WTC11 (cell line): ENCODE data around the gene OPN4. TPM values are rescaled to one million over a fixed set of nuclear protein-coding genes. Genes with fewer than 3 reads are reported as not detected.

ENCODE experiments used
- ATAC-seq: fragments of 200-7000 bp; cut with Tn5 transposase; 2 replicates; pipeline ENCODE4 v1.10.0; 2021; ENCODE audit warnings: mild to moderate bottlenecking, moderate library complexity
- CTCF ChIA-PET: fragments of 300-600 bp; sonication (Branson Sonifier 250); formaldehyde crosslinking; loops from one replicate; lab custom pipeline; 2021; ENCODE audit warnings: antibody characterized with exemption; lab: Charles Lee
- POLR2A ChIA-PET: fragments of 350-600 bp; sonication (Branson Sonifier 250); formaldehyde crosslinking; loops from one replicate; lab custom pipeline; 2021; ENCODE audit warnings: antibody characterized with exemption; lab: Charles Lee
- DNase-seq: peaks from one replicate; pipeline ENCODE4 v3.0.0; 2021; ENCODE audit warnings: low spot score
- H3K27ac Mint-ChIP-seq: 2 replicates; pipeline ENCODE4 v1.8.0; 2021; ENCODE audit warnings: mixed read lengths
- H3K27me3 Mint-ChIP-seq: 2 replicates; pipeline ENCODE4 v1.8.0; 2021; ENCODE audit warnings: low read depth, mild to moderate bottlenecking, moderate library complexity, mixed read lengths
- H3K36me3 Mint-ChIP-seq: 2 replicates; pipeline ENCODE4 v1.8.0; 2021; ENCODE audit warnings: mixed read lengths
- H3K4me1 Mint-ChIP-seq: 2 replicates; pipeline ENCODE4 v1.8.0; 2022; ENCODE audit warnings: mixed read lengths
- H3K4me3 Mint-ChIP-seq: 2 replicates; pipeline ENCODE4 v1.8.0; 2021; ENCODE audit warnings: mild to moderate bottlenecking, moderate library complexity, mixed read lengths
- H3K9me3 Mint-ChIP-seq: 2 replicates; pipeline ENCODE4 v1.8.0; 2021; ENCODE audit warnings: mixed read lengths
- CBFB ChIP-seq: sonication (generic); formaldehyde crosslinking; IDR thresholded peaks from 2 replicates; pipeline ENCODE4 v1.8.1; 2022; ENCODE audit warnings: mild to moderate bottlenecking, low read depth, missing genetic modification reagents
- ESRRA ChIP-seq: sonication (generic); formaldehyde crosslinking; IDR thresholded peaks from 2 replicates; pipeline ENCODE4 v1.8.1; 2022; ENCODE audit warnings: mild to moderate bottlenecking, missing genetic modification reagents, borderline replicate concordance
- ETV6 ChIP-seq: sonication (generic); formaldehyde crosslinking; IDR thresholded peaks from 2 replicates; pipeline ENCODE4 v1.8.1; 2022; ENCODE audit warnings: mild to moderate bottlenecking, missing genetic modification reagents
- FOXK1 ChIP-seq: sonication (generic); formaldehyde crosslinking; IDR thresholded peaks from 2 replicates; pipeline ENCODE4 v1.8.0; 2022; ENCODE audit warnings: mild to moderate bottlenecking, moderate library complexity, missing genetic modification reagents
- TEAD1 ChIP-seq: sonication (generic); formaldehyde crosslinking; IDR thresholded peaks from 2 replicates; pipeline ENCODE4 v1.8.0; 2022; ENCODE audit warnings: mild to moderate bottlenecking, missing genetic modification reagents
- ZNF138 ChIP-seq: sonication (generic); formaldehyde crosslinking; conservative IDR thresholded peaks from 2 replicates; pipeline ENCODE4 v1.8.1; 2022; ENCODE audit warnings: mild to moderate bottlenecking, moderate library complexity, missing genetic modification reagents
- total RNA-seq: library from RNA; stranded (reverse); gene quantifications from 3 replicates; pipeline ENCODE4 v1.2.3, GENCODE V29; 2021
- TF ChIP-seq, protein P1 (sequence below): sonication (generic); formaldehyde crosslinking; IDR thresholded peaks from 2 replicates; pipeline ENCODE4 v1.8.1; 2023; ENCODE audit warnings: mild to moderate bottlenecking, missing genetic modification reagents, borderline replicate concordance
- TF ChIP-seq, protein P2 (sequence below): sonication (generic); formaldehyde crosslinking; IDR thresholded peaks from 2 replicates; pipeline ENCODE4 v1.8.1; 2022; ENCODE audit warnings: low read depth, missing genetic modification reagents, borderline replicate concordance
- TF ChIP-seq, protein P3 (sequence below): sonication (generic); formaldehyde crosslinking; IDR thresholded peaks from 2 replicates; pipeline ENCODE4 v1.8.1; 2022; ENCODE audit warnings: mild to moderate bottlenecking, missing genetic modification reagents, moderate library complexity, borderline replicate concordance
- TF ChIP-seq, protein P4 (sequence below): sonication (generic); formaldehyde crosslinking; IDR thresholded peaks from 2 replicates; pipeline ENCODE4 v1.8.0; 2022; ENCODE audit warnings: mild to moderate bottlenecking, missing genetic modification reagents
- TF ChIP-seq, protein P5 (sequence below): sonication (generic); formaldehyde crosslinking; IDR thresholded peaks from 2 replicates; pipeline ENCODE4 v1.8.1; 2023; ENCODE audit warnings: mild to moderate bottlenecking, missing genetic modification reagents, moderate library complexity
- TF ChIP-seq, protein P6 (sequence below): sonication (generic); formaldehyde crosslinking; IDR thresholded peaks from 2 replicates; pipeline ENCODE4 v1.8.0; 2022; ENCODE audit warnings: mild to moderate bottlenecking, missing genetic modification reagents
- TF ChIP-seq, protein P7 (sequence below): fragments of 250-450 bp; sonication (Bioruptor Pico); conservative IDR thresholded peaks from 2 replicates; pipeline ENCODE4 v1.9.0; 2021; ENCODE audit warnings: mild to moderate bottlenecking

OPN4 gene
- total RNA-seq, 1 experiment from 2014 or later: not detected

DNA sequence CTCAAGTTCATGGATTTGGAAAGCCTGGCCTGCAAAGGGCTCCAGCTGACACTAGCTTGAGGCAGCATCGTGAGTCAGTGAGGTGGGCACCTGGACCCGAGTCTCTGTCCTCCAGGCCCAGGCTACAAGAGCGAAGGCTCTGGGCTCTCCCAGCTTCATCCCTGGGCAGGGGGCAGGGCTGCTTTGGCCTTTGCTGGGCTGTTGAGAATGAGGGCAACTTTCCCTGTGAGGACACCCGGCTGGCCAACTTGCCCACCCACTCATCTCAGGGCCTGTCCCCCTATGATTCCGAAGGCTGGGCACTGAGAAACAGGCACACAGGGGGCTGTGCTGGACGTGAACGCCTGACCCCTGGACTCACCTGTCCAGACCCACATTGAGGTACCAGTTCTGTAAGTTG is 38.3 kb downstream of the OPN4 start (continued):
- TF ChIP-seq, protein P1, sequence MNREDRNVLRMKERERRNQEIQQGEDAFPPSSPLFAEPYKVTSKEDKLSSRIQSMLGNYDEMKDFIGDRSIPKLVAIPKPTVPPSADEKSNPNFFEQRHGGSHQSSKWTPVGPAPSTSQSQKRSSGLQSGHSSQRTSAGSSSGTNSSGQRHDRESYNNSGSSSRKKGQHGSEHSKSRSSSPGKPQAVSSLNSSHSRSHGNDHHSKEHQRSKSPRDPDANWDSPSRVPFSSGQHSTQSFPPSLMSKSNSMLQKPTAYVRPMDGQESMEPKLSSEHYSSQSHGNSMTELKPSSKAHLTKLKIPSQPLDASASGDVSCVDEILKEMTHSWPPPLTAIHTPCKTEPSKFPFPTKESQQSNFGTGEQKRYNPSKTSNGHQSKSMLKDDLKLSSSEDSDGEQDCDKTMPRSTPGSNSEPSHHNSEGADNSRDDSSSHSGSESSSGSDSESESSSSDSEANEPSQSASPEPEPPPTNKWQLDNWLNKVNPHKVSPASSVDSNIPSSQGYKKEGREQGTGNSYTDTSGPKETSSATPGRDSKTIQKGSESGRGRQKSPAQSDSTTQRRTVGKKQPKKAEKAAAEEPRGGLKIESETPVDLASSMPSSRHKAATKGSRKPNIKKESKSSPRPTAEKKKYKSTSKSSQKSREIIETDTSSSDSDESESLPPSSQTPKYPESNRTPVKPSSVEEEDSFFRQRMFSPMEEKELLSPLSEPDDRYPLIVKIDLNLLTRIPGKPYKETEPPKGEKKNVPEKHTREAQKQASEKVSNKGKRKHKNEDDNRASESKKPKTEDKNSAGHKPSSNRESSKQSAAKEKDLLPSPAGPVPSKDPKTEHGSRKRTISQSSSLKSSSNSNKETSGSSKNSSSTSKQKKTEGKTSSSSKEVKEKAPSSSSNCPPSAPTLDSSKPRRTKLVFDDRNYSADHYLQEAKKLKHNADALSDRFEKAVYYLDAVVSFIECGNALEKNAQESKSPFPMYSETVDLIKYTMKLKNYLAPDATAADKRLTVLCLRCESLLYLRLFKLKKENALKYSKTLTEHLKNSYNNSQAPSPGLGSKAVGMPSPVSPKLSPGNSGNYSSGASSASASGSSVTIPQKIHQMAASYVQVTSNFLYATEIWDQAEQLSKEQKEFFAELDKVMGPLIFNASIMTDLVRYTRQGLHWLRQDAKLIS (CRISPR knock-in tag): no peak
- no peak for TF ChIP-seq CBFB (CRISPR knock-in tag)

DNA sequence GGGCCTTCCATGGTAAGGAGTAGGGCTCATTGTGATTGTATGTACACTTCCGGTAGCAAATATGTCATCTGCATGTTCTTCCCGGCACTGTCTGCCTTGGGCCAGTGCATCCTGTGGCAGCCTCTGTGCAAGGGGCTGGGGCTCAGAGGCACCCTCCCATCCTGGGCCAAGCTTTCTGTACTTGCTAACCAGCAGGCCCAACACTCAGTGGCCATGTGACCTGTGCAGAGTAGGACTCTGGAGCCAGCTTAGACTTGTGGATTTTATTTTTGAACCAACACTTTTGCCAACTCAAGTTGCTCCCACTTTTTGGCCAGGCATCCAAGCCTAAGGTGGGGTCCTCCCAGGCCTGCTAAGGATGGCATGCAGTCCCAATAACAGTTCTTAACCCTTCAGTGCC is 38.9 kb downstream of the OPN4 start:
- Mint-ChIP-seq H3K27me3 (peaks cover 6% of the 10 kb centered on the region; the same call in 1 of the 2 replicates), H3K4me1 (peaks cover 44% of the 10 kb centered on the region)
- POLR2A ChIA-PET: interaction anchor here (1.0 kb wide), 1 partner anchor 63 kb away, joined by 3 read pairs; the partner anchor contains the start of gene BMPR1A

DNA sequence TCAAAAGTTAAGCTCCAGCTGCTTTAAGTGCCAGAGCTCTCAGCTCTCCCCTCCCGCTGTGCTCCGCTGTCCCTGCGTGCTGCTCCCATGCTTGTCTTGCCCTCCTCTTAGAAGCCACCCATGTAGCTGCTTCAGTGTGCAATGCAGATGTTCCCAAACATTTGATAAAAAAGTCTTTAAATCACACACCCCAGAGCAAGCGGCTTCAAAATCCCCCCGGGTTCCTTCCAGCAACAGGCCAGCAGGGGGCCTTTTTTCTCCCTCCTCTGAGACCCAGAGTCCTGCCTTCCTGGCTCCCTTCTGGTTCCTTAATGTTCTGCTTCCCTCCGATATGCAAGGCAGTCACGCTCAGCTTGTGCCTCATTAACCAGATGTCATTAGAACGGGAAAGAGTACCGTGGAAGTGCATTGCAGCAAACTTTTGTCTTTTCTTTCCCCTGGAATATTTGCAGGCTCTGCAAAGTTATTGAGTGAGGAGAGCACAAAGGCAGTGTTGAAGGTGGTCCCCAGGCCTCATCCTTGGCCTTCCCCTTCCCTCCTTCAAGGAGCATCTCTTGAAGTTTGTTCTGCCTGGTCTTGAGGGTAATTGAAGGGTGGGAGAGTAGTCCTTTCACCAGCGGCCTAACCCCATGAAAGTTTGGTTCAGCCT is 39.5 kb downstream of the OPN4 start:
- ATAC-seq (peak; percentile 68), DNase-seq (peak; percentile 64)
- Mint-ChIP-seq H3K27me3 (peaks cover 6% of the 10 kb centered on the region; the same call in 1 of the 2 replicates), H3K36me3 (no peaks in the 10 kb centered on the region), H3K27ac (no peak overlapping the region; the same call in 1 of the 2 replicates), H3K4me1 (peaks cover 38% of the 10 kb centered on the region), H3K9me3 (no peaks in the 10 kb centered on the region), H3K4me3 (no peak overlapping the region)
- ChIA-PET POLR2A (interaction anchor here (0.6 to 0.8 kb wide), 2 partner anchors 39 to 48 kb away, joined by 3 to 9 read pairs; no protein-coding TSS in a partner anchor), CTCF (interaction anchor here (0.5 to 3.0 kb wide), 25 partner anchors 10 to 273 kb away, joined by 3 to 26 read pairs (median 5); partner anchors contain the start of genes BMPR1A, LDB3 and WAPL)
- TF ChIP-seq, protein P2, sequence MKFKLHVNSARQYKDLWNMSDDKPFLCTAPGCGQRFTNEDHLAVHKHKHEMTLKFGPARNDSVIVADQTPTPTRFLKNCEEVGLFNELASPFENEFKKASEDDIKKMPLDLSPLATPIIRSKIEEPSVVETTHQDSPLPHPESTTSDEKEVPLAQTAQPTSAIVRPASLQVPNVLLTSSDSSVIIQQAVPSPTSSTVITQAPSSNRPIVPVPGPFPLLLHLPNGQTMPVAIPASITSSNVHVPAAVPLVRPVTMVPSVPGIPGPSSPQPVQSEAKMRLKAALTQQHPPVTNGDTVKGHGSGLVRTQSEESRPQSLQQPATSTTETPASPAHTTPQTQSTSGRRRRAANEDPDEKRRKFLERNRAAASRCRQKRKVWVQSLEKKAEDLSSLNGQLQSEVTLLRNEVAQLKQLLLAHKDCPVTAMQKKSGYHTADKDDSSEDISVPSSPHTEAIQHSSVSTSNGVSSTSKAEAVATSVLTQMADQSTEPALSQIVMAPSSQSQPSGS: no peak
- TF ChIP-seq FOXK1 (0 out of 2 replicates have a peak, but pooled peaks have one; percentile 26), TEAD1 (CRISPR knock-in tag) (0 out of 2 replicates have a peak, but pooled peaks have one; percentile 35)
- TF ChIP-seq, protein P3, sequence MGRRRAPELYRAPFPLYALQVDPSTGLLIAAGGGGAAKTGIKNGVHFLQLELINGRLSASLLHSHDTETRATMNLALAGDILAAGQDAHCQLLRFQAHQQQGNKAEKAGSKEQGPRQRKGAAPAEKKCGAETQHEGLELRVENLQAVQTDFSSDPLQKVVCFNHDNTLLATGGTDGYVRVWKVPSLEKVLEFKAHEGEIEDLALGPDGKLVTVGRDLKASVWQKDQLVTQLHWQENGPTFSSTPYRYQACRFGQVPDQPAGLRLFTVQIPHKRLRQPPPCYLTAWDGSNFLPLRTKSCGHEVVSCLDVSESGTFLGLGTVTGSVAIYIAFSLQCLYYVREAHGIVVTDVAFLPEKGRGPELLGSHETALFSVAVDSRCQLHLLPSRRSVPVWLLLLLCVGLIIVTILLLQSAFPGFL (CRISPR knock-in tag): no peak
- TF ChIP-seq, protein P4, sequence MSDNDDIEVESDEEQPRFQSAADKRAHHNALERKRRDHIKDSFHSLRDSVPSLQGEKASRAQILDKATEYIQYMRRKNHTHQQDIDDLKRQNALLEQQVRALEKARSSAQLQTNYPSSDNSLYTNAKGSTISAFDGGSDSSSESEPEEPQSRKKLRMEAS (CRISPR knock-in tag): no peak

More for the DNA sequence above, 38.9 kb downstream of the OPN4 start:
- Mint-ChIP-seq H3K27ac (no peak overlapping the region), H3K9me3 (no peaks in the 10 kb centered on the region), H3K4me3 (no peak overlapping the region), H3K36me3 (no peaks in the 10 kb centered on the region)
- CTCF ChIA-PET: interaction anchor here (0.5 to 3.0 kb wide), 24 partner anchors 10 to 273 kb away, joined by 3 to 26 read pairs (median 5); partner anchors contain the start of genes BMPR1A, LDB3 and WAPL
- DNase-seq: no peak
- peak; percentile 8 for ATAC-seq
- TF ChIP-seq, protein P5, sequence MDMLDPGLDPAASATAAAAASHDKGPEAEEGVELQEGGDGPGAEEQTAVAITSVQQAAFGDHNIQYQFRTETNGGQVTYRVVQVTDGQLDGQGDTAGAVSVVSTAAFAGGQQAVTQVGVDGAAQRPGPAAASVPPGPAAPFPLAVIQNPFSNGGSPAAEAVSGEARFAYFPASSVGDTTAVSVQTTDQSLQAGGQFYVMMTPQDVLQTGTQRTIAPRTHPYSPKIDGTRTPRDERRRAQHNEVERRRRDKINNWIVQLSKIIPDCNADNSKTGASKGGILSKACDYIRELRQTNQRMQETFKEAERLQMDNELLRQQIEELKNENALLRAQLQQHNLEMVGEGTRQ (CRISPR knock-in tag): peak; percentile 69
- no peak for TF ChIP-seq ETV6 (CRISPR knock-in tag)
- no peak for TF ChIP-seq ESRRA (CRISPR knock-in tag)
- TF ChIP-seq, protein P6, sequence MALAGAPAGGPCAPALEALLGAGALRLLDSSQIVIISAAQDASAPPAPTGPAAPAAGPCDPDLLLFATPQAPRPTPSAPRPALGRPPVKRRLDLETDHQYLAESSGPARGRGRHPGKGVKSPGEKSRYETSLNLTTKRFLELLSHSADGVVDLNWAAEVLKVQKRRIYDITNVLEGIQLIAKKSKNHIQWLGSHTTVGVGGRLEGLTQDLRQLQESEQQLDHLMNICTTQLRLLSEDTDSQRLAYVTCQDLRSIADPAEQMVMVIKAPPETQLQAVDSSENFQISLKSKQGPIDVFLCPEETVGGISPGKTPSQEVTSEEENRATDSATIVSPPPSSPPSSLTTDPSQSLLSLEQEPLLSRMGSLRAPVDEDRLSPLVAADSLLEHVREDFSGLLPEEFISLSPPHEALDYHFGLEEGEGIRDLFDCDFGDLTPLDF: no peak
- no peak for TF ChIP-seq ZNF138 (CRISPR knock-in tag)
- TF ChIP-seq, protein P7, sequence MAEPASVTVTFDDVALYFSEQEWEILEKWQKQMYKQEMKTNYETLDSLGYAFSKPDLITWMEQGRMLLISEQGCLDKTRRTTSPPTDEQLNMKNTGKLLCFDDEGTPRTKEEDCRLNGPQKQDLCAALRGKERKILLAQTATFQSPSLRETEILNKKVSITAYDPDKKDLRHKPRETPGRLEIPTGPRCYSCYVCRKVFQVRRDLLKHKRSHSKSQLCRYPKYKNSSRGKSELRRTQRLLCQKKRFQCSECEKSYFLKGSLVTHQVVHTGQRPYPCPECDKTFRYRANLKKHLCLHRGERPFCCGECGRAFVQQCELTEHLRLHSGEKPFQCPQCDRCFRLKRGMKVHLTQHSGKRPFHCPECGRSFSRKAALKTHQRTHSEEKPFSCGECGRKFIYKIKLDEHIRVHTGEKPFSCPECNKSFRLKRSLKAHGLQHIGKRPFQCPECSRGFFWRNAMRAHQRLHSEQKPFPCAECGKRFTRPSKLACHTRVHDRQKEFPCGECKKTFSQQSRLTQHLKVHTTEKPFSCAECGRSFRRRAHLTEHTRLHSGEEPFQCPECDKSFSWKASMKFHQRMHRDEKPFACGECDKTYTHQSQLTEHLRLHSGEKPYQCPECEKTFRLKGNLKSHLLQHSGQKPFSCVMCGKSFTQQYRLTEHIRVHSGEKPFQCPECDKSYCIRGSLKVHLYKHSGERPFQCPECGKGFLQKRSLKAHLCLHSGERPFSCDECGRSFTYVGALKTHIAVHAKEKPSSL (CRISPR knock-in tag): no peak
